Muscle of arm (tissue), 12 donors: ENCODE results near the gene RAD51B. TPM values are rescaled to one million over a fixed set of nuclear protein-coding genes. Genes with fewer than 3 reads are reported as not detected.
A peak's percentile ranks its signal among the peaks of the same experiment; 100 is the strongest.
"Not testable (repeated sequence)": the region's sequence is repeated elsewhere in the genome, so short reads cannot be mapped to it uniquely, and the experiment has no call there.

Experiments used
- DNase-seq: peaks from one replicate; pipeline ENCODE4 v3.0.0-alpha.2; 2013
- polyA plus RNA-seq, 12 donors: library from polyadenylated mRNA; unstranded; fragments of 120-200 nt; gene quantifications; one replicate each; pipeline ENCODE4 v1.2.1, GENCODE V29; 2013; ENCODE audit not compliant: insufficient read length in 12 of 12

The RAD51B gene
- polyA plus RNA-seq, 12 donors: 6.3 to 13.1 (median 9.7) TPM; not detected in 2

DNA sequence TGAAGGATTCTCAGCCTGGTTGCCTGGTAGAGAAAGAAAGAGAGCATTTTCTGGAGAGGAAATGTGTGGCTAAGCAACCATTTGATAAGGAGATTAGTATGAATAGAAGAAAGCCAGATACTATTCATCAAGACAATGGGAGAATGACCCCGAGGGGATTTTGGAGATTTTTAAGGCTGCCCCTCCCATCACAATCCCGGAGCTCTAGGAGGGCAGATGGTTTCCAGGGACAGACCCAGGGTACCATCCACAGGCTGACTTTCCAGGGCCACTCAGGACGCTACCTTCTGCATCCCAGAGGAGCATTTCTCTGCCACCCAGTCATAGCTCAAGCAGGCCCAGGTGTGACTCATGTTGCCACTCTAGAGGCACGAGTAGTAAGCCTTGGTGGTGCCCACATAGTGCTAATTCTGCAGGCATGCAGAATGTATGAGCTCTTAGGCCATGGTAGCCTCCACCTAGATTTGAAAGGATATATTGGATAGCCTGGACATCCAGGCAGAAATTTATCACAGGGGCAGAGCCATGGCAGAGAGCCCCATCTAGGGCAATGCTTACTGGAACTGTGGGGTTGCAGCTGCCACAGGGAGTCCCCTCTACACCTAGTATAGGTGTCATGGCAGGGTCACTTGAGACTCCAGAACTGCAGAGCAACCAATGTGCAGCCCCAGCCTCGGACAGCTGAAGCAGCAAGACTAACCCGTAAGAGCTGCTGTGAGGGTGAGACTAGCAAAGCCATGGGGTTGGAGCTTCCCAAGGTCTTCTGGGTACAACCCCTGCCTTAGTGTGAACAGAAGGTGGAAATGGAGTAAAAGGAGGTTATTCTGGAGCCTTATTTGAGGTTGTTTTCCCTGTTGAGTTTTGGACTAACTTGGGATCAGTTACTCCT lies 607.3 kb downstream of the RAD51B start:
- DNase-seq: no peak

DNA sequence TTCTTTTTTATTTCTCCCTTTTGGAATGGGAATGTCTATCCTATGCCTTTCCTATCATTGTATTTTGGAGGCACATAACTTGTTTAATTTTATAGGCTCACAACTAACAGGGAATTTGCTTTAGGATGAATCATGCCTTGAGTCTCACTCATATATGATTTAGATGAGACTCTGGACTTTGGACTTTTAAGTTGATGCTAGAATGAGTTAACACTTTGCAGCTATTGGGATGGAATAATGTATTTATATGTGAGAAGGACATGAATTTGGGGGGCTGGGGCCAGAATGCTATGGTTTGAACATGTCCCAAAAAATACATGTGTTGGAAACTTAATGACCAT lies 607.9 kb downstream of the RAD51B start:
- no peak for DNase-seq

DNA sequence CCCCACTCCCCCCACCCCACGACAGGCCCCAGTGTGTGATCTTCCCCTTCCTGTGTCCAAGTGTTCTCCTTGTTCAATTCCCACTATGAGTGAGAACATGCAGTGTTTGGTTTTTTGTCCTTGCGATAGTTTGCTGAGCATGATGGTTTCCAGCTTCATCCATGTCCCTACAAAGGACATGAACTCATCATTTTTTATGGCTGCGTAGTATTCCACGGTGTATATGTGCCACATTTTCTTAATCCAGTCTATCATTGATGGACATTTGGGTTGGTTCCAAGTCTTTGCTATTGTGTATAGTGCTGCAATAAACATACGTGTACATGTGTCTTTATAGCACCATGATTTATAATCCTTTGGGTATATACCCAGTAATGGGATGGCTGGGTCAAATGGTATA lies 609.3 kb downstream of the RAD51B start:
- DNase-seq: not testable (repeated sequence)

DNA sequence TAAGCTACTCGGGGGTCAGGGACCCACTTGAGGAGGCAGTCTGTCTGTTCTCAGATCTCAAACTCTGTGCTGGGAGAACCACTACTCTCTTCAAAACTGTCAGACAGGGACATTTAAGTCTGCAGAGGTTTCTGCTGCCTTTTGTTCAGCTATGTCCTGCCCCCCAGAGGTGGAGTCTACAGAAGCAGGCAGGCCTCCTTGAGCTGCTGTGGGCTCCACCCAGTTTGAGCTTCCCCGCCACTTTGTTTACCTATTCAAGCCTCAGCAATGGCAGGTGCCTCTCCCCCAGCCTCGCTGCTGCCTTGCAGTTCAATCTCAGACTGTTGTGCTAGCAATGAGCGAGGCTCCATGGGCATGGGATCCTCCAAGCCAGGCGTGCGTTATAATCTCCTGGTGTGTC lies 614.6 kb downstream of the RAD51B start:
- not testable (repeated sequence) for DNase-seq

DNA sequence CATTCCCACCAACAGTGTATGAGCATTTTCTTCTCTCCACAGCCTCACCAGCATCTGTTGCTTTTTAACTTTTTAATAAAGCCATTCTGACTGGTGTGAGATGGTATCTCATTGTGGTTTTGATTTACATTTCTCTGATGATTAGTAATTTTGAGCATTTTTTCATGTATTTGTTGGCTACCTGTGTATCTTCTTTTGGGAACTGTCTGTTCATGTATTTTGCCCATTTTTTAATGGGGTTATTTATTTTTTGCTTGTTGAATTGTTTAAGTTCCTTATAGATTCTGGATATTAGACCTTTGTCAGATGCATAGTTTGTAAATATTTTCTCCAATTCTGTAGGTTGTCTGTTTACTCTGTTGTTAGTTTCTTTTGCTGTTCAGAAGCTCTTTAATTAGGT lies 616.1 kb downstream of the RAD51B start:
- DNase-seq: not testable (repeated sequence)

DNA sequence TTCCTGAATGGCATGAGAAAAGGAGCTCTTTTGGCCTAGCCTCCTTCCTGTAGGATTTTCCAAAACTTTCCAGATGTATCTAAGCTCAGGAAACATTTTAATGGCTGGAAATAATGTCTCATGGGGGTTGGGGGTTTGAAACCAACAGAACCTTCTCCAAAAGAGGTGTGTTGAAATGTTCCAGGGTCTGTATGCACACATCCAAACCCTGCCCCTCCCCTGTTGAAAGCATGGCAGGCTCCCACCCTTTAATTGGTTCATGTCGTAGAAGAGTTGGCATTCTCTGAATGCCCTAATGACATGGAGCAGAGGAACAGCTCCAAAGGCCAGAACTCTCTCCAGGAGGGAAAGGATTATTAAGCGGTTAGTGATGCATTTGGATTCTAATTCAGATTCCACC lies 620.1 kb downstream of the RAD51B start:
- peak; percentile 37 for DNase-seq

DNA sequence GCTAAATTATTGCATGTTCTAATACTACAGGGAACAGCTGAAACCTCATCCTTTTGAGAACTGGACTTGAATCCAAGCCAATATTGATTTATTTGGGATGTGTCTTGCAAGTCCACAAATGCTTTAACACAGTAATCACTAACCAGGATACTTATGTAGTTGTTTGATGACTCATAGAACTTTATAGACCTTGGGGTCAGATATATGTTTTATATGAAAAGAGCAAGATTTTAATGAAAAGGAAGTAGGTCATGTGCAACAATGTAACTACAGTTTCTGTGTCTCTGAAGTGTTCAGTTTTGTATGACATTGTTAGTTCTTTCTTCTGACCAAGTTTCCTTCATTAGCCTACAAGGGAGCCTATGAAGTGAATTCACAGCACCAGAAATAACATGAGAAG lies 621.2 kb downstream of the RAD51B start:
- DNase-seq: no peak

DNA sequence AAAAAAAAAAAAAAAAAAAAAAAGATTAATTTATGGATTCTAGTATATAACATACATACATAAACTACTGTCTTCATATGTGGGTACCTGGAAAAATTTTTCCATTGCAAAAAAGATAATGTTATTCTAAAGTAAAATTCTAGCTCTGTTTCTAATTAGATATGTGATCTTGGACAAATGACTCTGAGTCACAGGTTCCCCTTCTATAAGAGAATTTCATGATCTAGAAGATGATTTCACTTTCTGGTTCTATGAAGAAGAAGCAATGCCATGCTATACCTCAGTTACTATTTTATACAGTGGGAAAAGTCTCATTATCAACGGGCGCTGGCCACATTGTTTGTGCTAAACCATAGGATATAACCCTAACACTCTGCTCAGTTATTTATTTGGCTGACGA lies 622.0 kb downstream of the RAD51B start:
- no peak for DNase-seq

DNA sequence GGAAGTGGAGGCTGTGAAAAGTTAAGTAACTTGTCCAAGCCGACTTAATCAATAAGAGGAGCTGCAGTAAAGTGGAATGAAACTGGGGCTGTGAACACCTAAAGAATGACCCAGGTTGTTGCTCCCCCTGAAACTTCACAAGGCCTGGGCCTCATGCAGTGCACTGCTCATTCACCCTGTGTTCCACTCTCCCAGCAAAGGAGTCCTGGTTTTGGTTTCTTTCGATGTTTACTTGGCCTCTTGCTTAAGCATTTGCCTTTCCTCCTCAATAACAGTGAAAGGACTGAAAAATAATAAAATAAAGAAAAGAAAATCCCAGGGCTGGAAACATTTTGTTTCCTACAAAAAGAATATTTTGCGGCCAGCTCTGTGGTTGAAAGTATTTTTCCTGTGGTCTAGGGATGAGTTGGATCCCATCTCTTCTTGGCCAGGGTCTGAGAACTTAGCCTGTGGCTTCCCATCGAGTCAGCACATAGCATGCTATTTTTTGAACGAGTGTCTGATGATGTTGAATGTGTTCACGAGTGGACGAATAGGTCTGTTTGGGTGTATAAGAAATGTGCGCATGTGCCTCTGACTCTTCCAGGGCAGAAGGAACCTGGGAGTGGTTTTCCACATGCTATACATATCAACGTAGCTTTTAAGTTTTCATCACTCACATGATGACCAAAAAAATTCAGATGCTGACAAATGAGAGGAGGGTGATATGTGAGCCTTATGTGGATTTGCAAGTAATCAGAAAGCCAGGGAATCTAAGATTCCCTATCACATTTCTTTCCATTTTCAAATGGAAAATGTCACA lies 623.5 kb downstream of the RAD51B start:
- DNase-seq: peak; percentile 49

DNA sequence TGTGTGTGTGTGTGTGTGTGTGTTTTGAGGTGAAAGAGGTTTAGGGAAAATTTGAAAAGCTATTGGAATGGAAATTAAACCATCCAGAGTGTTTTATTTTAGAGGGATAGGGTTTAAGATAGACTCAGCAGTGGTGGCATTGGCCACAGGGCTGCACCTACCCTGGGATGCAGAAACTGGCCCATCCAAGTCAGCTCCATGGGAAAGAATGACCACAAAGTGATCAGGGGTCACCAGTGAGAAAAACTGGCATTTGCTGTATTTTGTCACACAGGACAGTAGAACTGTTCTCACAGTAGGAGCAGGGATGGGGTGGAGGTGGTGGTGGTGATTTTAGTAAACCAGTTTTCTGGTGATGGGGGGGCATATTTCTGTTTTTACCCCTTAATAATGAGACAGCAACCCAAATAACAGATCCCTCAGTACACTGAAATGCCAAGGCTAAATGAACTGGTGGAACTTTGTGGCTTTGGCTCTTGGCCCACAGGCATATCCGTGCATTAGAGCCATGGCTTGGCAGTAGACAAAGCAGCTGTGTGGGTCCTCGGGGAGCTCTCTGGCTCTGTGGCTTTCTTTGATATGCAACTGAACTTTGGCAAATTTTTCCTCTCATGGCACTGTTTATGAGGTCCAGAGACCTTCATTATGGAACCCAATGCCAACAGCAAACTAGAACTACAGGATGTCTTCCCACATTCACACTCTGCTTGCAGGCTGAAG lies 625.0 kb downstream of the RAD51B start:
- DNase-seq: peak; percentile 54

DNA sequence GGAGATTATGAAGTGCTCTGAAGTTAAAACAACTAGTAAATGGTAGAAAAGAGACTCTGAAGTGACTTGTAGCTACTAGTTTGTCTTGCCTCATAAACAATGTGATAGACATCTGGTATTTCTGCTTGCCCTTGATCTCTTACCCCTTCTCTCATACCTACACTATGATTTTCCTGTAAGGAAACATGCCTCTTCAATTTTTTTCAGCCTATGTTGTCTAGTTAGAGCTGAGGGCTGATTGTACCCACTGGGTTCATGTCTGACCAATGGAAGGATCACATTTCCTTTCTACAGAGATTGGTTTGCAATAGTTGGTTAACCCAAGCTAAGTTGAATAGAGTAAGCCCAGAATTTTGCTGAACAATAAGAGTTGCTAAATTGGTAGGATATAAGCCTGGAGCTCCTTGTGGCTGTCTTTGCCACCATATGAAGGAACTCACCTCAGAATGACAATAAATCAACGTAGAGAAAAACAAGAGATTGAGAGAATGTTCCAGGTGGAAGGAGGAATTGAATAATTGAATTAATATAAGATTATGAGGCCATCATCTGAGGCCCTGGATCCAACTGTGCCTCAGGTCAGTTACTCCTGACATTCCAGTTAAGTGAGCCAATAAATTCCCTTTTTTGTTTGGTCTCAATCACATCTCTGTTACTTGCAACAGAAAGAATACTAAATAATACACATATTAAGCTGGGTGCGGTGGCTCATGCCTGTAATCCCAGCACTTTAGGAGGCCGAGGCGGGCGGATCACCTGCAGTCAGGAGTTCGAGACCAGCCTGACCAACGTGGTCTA lies 626.9 kb downstream of the RAD51B start:
- no peak for DNase-seq

DNA sequence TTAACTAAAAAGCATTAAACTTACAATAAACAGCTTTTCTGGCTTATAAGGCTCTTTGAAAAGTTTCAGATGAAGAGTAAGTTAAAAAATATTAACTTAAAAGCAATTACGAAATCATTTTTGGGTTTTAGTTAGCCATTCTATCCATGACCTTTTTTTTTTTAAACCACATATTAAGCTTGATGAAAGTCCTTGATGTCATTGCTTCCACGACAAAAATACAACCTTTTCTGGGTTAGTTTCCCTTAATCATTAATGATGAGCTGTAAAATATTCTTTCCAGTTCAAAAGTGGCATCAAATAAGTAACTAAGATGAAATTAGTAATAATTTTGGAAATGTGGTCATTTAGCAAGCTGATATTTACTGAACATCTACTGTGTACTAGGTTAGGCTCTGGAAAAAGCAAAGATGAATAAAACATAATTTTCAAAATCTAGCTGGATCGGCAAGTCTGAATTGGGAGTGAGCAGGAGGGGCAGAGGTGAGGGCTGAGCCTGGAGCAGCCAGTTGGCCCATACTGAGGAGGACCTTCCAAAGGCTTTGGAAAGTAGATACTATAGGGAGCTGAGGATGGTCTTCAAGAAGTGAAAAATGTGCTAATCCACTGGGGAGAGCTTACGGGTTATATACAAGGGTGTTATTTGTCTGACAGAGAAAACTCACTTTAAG lies 628.1 kb downstream of the RAD51B start:
- DNase-seq: no peak

DNA sequence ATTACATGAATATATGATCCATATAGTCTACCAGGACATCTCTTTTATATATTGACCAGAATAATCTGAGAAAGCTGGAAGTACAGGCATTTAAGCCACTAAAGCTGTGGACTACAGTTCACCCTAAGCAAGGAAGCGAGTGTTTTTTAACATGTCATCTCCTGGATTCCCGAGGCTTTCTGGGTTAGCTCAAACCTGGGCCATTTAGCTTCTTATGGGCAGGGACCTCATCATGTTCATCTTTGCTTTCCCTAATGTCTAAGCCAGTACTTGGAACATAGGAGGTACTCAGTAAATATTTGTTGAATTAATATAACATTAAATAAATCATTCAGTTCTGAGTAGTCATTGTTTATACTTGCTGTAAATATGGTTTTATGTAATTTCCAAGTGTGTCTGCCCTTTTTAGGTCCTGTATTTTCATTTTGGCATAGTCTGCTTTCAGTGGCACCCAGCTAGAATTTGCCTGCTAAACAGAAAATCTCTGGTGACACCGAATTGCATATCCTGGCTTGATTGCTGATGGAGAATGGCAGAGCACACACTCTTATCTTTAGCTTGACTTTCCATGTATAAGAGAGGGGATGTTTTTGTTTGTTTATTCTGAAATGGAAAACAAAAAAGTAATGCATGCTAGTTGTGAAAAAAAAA lies 628.8 kb downstream of the RAD51B start:
- no peak for DNase-seq

DNA sequence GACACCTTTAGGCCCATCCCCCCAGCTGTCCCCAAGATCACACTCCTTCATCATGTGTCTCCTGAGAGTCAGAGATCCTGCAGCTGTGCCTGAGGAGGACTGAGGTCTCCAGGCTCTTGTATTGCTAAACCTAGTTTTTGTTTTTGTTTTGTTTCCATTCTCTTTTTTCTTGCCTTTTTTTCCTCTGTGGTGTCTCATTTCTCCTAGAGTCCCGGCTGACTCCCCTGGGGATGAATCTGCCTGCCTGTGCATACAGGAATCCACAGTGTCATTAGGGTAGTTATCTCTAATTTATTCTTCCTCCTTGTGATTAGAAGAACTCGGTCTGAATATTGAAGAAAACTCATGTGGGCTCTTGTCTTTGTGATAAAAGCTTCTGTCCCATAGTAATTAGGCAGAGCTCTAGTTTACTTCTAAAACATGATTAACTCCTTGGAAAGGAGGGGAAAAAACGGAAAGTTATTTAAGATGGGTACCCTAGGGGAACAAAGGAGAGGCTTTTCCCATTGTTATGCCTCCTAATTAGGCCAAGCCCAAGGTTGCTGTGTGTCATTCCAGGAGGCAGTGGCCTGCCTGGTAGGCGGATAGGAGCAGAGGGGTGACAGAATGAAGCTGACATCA lies 630.1 kb downstream of the RAD51B start:
- DNase-seq: no peak

DNA sequence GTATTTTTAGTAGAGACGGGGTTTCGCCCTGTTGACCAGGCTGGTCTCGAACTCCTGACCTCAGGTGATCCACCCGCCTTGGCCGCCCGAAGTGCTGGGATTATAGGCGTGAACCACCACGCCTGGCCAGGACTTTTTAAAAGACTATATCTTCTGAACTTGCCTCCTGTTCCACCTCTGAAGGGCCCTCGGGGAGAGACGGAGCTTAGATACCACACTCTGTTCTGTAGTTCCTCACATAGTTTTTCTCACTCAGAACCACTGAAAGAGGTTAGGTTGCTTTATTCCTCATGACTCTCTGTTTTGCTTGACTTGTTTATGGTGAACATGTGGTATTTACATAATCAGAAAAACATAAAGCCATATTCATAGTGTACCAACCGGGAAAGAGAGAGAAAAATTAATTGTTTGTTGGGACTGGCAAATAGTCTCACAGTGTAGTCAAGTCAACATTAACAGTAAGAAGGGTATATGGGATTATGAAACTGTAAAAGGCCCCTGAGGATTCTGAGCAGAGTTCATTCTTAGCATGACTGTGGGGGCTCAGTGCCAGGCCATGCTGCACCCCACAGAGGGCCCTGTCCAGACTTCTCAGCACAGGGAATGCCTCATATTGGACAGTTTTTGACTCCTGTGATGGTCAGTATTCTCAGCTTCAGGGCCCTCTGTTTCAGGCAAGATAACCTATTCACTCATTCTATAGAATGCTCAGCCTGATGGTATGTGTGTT lies 631.0 kb downstream of the RAD51B start:
- no peak for DNase-seq

DNA sequence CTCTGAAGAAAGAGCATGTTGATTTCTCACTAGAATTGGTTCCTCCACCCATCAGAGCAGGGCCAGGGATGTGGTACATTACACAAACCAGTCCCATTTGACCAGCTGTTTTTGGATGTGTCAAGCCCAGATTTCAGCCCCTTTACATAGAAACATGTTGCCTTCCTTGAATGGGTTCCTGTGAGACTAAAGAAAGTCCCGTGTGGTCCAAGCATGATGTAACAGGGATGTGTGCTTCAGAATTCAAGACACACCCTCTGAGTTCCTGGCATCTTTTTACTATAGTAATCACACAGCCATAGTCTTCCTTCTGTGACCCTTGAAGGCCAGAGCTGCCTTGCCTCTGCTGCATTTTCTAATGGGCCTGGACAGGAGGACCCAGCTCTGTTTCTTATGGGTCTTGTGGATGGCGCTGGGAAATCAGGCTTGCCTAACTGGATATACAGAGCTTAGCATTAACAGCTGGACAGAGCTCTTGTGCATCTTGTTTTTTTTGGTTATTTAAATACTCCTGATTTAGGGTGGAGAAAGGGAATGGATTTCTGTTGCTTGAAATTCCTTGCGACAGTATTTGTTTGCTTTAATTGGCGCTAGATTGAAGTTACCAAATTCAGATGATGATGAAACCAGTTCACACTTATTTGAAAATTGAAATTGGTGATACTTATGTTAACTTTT lies 632.3 kb downstream of the RAD51B start:
- DNase-seq: peak; percentile 72

DNA sequence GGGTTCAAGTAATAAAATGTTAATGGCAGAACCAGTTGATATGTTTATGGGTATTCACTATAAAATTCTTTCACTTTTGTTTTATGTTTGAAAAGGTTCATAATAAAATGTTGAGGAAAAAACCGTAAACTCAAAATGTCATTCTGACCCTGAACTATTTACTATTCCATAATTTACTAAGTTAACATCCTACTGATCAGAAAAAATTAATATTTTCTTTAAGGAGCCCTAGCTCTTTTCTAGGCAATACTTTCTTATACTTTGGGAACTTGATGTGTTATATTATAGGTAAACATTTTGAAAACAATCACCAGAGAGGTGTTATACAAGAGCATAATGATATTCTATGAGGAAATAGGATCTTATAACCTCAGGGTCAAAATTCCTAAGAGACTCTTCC lies 638.7 kb downstream of the RAD51B start:
- no peak for DNase-seq

DNA sequence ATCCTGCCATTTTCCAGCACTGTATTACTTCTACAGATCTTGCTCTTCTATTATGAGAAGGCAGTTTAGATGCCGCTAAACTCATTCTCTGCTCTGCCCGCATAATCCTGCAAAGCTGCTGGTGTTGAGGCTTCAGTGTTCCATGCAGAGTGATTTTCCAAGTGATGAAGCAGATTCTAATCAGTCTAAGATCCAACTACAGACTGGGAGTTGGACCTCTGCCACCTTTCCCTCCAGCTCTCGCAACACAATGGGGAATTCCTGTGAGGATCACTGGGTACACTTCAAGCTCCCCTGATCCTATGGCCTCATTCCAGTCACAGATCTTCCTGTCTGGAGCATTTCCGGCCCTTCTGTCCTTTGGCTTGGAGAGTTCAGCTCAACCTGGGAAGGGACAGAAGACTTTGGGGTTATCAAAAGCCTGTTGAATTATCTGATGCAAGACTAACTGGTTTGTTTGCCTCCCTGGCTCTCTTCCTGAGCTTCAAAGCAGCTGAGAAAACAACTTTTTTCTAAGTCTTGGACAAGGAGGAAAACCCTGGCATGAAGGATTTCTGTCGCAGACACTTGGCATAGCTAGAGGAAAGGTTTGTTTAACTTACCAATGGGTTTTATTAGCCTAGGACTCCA lies 639.4 kb downstream of the RAD51B start:
- DNase-seq: peak; percentile 66
